NCI-H187 (cell line): ENCODE results near the gene TTC1.
"Not testable (repeated sequence)": the region's sequence is repeated elsewhere in the genome, so short reads cannot be mapped to it uniquely, and the experiment has no call there.

ENCODE experiments used
- DNase-seq, 2 experiments: peaks; one replicate each; lab custom pipeline; 2025; lab: John Stamatoyannopoulos, UW

The TTC1 gene, protein sequence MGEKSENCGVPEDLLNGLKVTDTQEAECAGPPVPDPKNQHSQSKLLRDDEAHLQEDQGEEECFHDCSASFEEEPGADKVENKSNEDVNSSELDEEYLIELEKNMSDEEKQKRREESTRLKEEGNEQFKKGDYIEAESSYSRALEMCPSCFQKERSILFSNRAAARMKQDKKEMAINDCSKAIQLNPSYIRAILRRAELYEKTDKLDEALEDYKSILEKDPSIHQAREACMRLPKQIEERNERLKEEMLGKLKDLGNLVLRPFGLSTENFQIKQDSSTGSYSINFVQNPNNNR

GRCh38 chr5:160008877-160009590 is at the start of gene TTC1:
TTC1 (plus strand) TSS chr5:160009139; CDS start chr5:160010529, 1,390 bp downstream.
- DNase-seq: peak; percentile 71 to 89

GRCh38 chr5:159961176-159962160 is 47.5 kb upstream of the TTC1 start:
- DNase-seq: no peak

DNA sequence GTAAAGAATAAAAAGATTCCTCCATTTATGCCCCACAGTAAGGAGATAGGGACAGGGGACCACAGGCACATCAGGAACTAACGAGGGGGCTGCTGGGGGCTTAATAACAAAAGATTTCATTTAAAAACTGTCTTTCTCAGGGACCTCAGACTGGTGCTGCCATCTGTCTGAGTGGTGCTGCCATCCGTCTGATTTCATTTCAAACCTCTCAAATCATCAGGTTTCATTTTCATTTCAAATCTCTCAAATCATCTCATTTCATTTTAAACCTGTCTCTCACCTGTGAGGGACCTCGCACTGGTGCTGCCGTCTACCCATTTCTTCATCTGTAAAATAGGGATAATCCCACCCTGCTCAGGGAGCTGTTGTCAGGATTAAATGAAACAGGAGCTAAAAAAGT is 46.7 kb upstream of the TTC1 start:
- no peak for DNase-seq

- DNase-seq: no peak
These were observed 45.0 kb upstream of the TTC1 start for GRCh38 chr5:159963935-159964334.

GRCh38 chr5:159965031-159965837 is 43.7 kb upstream of the TTC1 start:
- DNase-seq: no peak

- not testable (repeated sequence) for DNase-seq
These were observed 43.2 kb upstream of the TTC1 start for GRCh38 chr5:159965838-159966128.

DNA sequence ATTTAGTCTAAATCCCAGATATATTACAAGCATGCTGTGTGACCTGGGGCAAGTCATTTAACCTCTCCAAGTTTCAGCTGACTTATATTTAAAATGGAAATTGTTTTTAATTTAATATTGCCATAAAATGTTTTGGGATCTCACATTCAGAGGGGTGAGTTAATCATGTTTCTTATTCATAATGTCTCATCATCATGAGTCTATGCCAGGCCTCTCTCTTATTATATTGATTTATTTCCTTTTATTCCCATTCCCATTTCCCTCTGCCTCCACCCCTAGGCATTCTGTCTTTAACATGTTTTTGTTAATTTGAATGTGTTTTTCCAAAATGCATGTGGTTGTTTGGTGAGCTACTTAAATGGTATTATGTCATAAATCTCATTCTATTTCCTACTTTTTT is 39.0 kb upstream of the TTC1 start:
- DNase-seq: no peak

DNA sequence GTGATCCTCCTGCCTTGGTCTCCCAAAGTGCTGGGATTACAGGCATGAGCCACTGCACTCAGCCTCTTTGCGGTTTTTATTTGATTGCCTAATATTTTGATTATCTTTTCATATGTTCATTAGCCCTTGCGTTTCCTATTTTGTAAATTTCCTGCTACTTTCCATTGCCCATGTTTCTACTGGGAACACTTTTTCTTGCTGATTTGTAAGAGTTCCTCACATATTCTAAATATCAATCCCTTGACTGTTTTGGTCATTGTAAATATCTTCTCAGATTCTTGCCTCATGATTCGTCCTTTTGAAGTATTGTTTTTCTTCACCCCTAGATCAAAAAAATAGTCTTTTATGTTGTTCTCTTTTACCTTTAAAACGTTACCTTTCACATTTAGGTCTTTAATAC is 37.9 kb upstream of the TTC1 start:
- no peak for DNase-seq

DNA sequence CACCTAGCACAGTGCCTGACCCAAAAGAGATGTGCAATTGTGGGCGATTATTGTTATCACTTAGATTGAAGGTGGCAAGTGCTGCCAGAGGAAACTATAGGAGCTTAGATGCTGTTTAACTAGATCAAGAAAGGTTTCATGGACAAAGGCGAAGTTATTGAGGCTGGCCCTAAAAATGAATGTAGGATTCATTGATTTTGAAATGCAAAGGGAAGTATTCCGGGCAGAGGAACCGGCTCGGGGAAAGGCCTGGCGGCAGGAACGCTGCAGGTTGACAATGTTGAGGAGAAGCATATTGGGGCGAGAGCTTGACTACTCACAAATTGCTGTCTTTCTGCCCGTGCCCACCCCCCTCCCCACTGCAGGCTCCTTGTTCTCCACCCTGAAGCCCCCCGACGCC is 37.4 kb upstream of the TTC1 start:
- no peak for DNase-seq

- DNase-seq: no peak
These were observed 36.9 kb upstream of the TTC1 start for GRCh38 chr5:159971931-159972461.

GRCh38 chr5:159972538-159973362 is 36.2 kb upstream of the TTC1 start:
- DNase-seq: no peak

DNA sequence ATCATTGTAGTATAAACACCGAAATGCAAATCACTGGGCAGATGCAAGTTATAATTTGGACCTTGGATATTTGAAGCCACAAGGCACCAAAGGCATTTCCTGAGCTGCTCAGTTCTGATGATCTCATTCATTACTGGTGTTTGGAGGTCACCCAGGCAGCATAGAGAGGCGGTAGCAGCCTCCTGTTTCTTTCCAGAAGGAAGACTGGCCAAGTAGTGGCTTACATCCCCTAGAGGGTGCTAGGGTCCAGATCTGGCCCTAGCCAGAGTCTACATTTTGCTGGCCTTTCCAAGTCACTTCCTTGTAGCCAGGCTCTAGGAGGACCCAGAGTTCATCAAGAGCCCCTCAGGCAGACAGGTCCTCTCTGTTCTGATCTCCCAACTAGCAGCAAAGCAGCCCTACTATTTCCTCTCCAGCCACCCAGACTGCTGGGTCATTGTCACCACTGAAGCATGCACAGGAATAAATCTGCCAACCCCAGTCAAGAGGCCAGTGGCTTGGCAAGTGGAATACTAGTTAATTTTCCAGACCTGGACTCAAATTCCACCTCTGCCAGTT is 33.4 kb upstream of the TTC1 start:
- DNase-seq: no peak

- DNase-seq: no peak
These were observed 32.0 kb upstream of the TTC1 start for GRCh38 chr5:159976921-159977320.

- no peak for DNase-seq
These were observed 30.6 kb upstream of the TTC1 start for GRCh38 chr5:159978358-159978757.

DNA sequence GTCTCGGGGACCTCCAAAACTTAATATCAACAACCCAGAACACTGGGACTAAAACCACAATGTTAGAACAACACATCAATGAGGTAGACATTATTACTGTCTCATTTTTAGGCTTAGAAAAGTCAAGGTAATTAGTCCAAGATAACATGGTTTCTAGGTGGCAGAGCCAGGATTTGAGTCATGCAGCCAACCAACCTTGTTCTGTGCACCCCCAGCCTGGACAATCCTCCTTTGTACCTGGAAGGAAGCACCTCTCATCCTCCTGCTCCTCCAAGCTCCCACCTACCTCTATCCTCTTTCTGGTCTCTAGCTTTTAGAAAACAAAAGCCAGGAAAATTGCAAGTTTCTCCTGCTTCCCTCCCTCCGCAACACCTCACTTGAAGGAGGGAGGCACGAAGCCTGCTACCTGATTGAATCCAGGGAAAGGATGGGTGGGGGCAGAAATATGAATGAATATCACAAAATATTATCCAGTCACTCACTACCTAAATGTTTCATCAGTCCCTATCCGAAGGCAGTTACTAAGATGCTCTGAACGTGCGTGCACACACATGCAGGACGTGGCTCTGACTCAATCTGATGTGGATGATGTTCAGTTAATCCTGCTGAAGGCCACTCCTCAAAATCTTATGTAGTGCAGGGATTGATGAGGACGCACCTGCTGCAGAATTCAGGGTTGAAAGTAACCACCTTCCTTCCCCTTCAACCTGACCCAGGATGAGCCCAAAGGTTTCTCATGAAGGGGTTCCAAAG is 26.3 kb upstream of the TTC1 start:
- no peak for DNase-seq

- peak; percentile 61 to 68 for DNase-seq
These were observed 21.8 kb upstream of the TTC1 start for GRCh38 chr5:159987031-159987674.

- DNase-seq: no peak
These were observed 18.4 kb upstream of the TTC1 start for GRCh38 chr5:159990506-159990905.

DNA sequence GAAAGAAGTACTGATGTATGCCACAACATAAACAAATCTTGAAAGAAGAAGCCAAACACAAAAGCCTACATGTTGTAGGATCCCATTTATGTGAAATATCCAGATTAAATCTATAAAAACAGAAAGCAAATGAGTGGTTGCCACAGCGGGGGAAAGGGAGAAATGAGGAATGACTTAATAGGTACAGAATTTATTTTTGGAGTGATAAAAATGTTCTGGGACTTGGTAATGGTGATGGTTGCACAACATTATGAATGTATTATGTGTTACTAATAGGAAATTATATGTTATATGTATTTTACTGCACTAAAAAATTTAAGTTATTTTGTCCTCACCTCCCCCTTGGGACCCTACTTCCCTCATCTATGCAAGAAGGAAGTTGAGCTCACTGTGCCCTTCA is 16.4 kb upstream of the TTC1 start:
- no peak for DNase-seq

DNA sequence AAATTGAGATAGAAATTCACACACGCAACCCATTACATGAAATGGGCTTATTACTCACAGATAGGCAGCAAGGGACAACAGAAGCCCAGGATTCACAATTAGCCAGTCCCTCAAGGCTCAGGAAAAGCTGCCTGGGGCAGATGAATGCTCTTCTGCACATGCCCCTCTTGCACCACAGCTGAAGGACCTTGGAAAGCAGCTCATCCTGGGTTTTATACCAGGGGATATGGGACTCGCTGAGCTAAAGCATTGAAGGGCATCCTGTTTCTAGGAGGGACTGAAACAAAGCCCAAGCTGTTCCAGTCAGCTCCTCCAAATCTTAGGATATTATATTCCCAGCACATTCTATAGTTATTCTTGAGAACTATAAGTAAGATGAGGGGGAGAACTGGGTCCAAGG is 15.7 kb upstream of the TTC1 start:
- DNase-seq: no peak
